ENCODE results near the gene IFFO2.

IFFO2 gene

DNA sequence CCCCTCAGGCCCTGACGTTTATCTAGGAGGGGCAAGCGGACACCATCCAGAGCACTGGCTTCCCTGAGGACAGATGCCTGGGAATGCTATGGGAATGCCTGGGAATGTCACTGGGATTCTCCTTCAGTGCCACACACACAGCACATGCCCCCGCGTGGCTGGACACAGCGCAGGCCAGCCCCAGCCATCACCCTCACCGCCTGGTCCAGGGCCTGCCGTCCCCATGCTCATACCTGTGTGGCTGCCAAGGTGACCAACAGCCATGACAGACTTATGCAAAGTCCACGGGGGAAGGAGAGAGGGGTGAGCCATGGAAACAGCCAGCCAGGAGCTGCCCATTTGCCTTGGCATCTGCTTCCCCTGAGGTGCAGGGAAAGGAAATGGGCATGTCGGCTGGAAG, 91.3 kb downstream of the IFFO2 start:
- no peak for DNase-seq (ENCODE audit: low read depth)
- H3K4me3 ChIP-seq (ENCODE audit: control insufficient read depth, low read depth, low read length), result no peak overlapping the region
- TF ChIP-seq, protein P1, sequence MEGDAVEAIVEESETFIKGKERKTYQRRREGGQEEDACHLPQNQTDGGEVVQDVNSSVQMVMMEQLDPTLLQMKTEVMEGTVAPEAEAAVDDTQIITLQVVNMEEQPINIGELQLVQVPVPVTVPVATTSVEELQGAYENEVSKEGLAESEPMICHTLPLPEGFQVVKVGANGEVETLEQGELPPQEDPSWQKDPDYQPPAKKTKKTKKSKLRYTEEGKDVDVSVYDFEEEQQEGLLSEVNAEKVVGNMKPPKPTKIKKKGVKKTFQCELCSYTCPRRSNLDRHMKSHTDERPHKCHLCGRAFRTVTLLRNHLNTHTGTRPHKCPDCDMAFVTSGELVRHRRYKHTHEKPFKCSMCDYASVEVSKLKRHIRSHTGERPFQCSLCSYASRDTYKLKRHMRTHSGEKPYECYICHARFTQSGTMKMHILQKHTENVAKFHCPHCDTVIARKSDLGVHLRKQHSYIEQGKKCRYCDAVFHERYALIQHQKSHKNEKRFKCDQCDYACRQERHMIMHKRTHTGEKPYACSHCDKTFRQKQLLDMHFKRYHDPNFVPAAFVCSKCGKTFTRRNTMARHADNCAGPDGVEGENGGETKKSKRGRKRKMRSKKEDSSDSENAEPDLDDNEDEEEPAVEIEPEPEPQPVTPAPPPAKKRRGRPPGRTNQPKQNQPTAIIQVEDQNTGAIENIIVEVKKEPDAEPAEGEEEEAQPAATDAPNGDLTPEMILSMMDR (IDR thresholded peaks at IDR 0.05; ENCODE audit: control insufficient read depth, insufficient read depth, low read depth, low read length, missing control alignments), result no peak

DNA sequence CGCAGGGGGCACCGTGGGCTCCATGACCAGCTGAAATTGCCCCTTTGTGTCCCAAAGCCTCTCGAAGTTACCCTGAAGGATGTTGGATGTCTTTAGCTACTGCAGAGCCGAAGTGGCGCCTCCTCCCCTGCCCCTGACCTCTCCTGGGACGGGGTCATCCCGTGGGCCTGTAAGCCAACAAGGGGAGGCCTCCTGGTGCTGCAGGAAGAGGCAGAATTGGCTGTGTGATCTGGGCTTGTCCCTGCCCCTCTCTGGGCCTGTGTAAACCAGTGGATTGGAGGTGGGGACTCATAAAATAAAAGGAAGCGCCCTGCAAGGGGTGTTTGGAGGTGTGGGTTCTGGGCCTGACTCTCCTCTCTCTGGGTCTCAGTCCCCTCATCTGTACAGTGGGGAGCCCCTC, 94.9 kb downstream of the IFFO2 start:
- DNase-seq (ENCODE audit: low read depth), result no peak
- TF ChIP-seq, protein P1 (IDR thresholded peaks at IDR 0.05; ENCODE audit: control insufficient read depth, insufficient read depth, low read depth, low read length, missing control alignments), result no peak
- H3K4me3 ChIP-seq (ENCODE audit: control insufficient read depth, low read depth, low read length), result no peak overlapping the region

DNA sequence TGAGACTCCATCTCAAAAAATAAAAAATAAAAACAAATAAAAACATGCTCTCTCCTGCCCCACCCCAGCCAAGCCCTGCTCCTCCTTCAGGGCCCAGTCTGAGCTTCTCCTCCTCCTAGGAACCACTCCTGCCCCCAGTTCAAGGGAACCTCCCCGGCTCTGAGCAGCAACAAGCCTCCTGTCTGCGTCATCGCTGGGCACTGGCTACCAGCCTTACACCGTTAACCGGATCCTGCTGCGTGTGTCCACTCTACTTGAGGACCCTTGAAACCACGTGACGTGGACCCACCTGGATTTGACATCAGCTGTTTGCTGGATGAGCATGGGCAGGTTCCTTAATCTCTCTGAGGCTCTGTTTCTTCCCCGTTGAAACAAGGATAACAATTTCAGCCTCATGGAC, 95.4 kb downstream of the IFFO2 start:
- TF ChIP-seq, protein P1 (IDR thresholded peaks at IDR 0.05; ENCODE audit: control insufficient read depth, insufficient read depth, low read depth, low read length, missing control alignments), result no peak
- no peak for DNase-seq (ENCODE audit: low read depth)

DNA sequence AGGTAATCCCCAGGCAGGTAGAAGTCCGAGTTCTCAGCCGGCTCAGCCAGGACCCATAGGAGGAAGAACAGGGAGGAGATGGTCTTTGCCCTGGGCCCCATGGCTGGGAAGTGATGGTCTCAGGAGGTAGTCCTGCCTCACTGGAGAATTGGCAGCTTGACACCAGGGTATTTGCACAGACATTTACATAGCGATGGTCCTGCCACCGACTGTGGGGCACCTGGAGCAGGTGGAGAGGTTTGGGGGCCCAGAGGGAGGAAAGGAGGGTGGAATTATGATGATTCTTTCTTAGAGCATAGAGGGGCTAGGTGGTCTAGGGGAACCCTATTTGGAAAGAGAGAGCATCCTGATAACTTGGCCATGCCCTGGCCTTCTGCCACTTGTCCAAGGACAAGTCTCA, 96.9 kb downstream of the IFFO2 start, which contains the start of gene TAS1R2:
Gene TAS1R2 (minus strand): TSS at position 101 of the 400 bp plus-strand sequence. CDS start 0 bp downstream, at position 101.
- no peak for DNase-seq (ENCODE audit: low read depth)
- H3K4me3 ChIP-seq (ENCODE audit: control insufficient read depth, low read depth, low read length), result no peak within 1 kb of the TSS
- TF ChIP-seq, protein P1 (IDR thresholded peaks at IDR 0.05; ENCODE audit: control insufficient read depth, insufficient read depth, low read depth, low read length, missing control alignments), result no peak

More for the DNA sequence above, 95.4 kb downstream of the IFFO2 start:
- H3K4me3 ChIP-seq (ENCODE audit: control insufficient read depth, low read depth, low read length), result no peak overlapping the region

DNA sequence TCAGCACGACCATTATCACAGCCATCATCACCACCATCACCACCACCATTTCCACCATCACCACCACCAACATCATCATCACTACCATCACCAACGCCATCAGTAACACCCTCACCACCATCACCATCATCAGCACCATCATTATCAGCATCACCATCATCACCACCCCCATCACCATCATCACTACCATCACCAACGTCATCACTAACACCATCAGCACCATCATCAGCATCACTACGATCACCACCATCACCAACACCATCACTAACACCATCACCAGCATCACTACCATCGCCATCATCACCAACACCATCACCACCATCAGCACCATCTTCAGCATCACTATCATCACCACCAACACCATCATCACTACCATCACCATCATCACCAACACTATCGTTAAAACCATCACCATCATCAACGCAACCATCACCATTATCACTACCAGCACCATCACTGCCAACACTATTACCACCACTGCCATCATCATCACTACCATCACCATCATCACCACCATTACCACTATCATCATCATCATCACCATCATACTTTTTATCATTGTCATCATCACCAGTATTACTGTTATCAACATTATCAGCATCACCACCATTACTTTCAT, 98.3 kb downstream of the IFFO2 start:
- H3K4me3 ChIP-seq (ENCODE audit: control insufficient read depth, low read depth, low read length), result no peak overlapping the region
- DNase-seq (ENCODE audit: low read depth), result no peak
- TF ChIP-seq, protein P1 (IDR thresholded peaks at IDR 0.05; ENCODE audit: control insufficient read depth, insufficient read depth, low read depth, low read length, missing control alignments), result no peak

DNA sequence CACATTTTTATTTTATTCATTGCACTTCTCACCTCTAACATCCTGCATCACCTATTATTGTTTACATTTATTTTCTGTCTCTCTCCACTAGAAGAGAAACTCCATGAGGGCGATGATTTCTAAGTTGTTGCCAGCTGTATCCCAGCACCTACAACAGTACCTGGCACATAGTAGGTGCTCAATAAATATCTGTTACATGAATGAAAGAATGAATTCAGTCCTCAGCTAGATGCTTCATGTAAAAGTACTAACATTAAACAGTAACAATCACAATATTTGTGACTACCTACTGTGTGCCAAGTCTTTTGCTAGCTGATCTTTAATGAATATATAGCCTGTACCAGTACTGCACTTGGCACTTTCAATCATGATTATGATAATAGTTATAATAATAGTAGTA, 100.0 kb downstream of the IFFO2 start:
- TF ChIP-seq, protein P1 (IDR thresholded peaks at IDR 0.05; ENCODE audit: control insufficient read depth, insufficient read depth, low read depth, low read length, missing control alignments), result no peak
- no peak overlapping the region for H3K4me3 ChIP-seq (ENCODE audit: control insufficient read depth, low read depth, low read length)
- DNase-seq (ENCODE audit: low read depth), result no peak
